Stomach (tissue), 4 donors: ENCODE results near the gene CTRB2.

Experiments used
- POLR2A ChIP-seq, 4 donors: fragments of 450-650 bp; IDR thresholded peaks; one replicate each; pipeline ENCODE4 v1.6.1; 2016; ENCODE audit warnings: antibody characterized with exemption in 4 of 4, control low read depth in 2 of 4, mild to moderate bottlenecking in 1 of 4, moderate library complexity in 1 of 4
- POLR2AphosphoS5 ChIP-seq, 3 donors: sonication (generic); formaldehyde crosslinking; IDR thresholded peaks; one replicate each; pipeline ENCODE4 v1.6.1; 2016; ENCODE audit warnings: antibody characterized with exemption in 3 of 3
- TF ChIP-seq, protein P1 (sequence below), 7 experiments: fragments of 450-650 bp in 4 of 7; fragments of 200-600 bp in 3 of 7; sonication (generic) in 3 of 7; IDR thresholded peaks; one replicate each; pipeline ENCODE4 v1.5.1; 2016 to 2019; ENCODE audit warnings: antibody characterized with exemption in 7 of 7, control low read depth in 2 of 7, mild to moderate bottlenecking in 1 of 7

DNA sequence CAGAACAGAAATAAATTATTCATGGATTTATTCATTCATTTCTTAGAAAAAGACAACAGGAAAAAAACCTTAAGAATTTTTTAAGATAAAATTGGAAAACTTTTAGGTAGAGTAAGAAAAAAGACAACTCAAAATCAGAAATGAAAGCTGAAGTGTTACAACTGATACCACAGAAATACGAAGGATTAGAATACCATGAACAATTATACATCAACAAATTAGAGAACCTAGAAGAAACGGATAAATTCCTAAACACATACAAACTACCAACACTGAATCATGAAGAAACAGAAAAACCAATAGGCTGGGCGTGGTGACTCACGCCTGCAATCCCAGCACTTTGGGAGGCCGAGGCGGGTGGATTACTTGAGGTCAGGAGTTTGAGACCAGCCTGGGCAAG is 27.8 kb downstream of the CTRB2 start:
- TF ChIP-seq, protein P1, sequence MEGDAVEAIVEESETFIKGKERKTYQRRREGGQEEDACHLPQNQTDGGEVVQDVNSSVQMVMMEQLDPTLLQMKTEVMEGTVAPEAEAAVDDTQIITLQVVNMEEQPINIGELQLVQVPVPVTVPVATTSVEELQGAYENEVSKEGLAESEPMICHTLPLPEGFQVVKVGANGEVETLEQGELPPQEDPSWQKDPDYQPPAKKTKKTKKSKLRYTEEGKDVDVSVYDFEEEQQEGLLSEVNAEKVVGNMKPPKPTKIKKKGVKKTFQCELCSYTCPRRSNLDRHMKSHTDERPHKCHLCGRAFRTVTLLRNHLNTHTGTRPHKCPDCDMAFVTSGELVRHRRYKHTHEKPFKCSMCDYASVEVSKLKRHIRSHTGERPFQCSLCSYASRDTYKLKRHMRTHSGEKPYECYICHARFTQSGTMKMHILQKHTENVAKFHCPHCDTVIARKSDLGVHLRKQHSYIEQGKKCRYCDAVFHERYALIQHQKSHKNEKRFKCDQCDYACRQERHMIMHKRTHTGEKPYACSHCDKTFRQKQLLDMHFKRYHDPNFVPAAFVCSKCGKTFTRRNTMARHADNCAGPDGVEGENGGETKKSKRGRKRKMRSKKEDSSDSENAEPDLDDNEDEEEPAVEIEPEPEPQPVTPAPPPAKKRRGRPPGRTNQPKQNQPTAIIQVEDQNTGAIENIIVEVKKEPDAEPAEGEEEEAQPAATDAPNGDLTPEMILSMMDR (IDR thresholded peaks at IDR 0.05): no peak
- TF ChIP-seq POLR2AphosphoS5 (IDR thresholded peaks at IDR 0.05) (no peak), POLR2A (IDR thresholded peaks at IDR 0.05) (no peak)
